Activated effector memory CD4-positive, alpha-beta T cell treated with Interleukin-2 at 50 U/mL for 16 hours (primary cell): ENCODE results near the gene SMIM41.

Experiments
- DNase-seq: peaks from one replicate; pipeline ENCODE4 v3.0.0-alpha.2; 2020

The SMIM41 gene

GRCh38 chr12:52149651-52150241 is 70.2 kb downstream of the SMIM41 start:
- no peak for DNase-seq

- no peak for DNase-seq
Observed at GRCh38 chr12:52151153-52151836, 71.8 kb downstream of the SMIM41 start.

- peak; percentile 70 for DNase-seq
Observed at GRCh38 chr12:52151837-52152783, 72.6 kb downstream of the SMIM41 start.

GRCh38 chr12:52152905-52153317 is 73.4 kb downstream of the SMIM41 start:
- no peak for DNase-seq

GRCh38 chr12:52155048-52155868 is 75.8 kb downstream of the SMIM41 start:
- DNase-seq: peak; percentile 49

GRCh38 chr12:52156311-52156710 is 76.8 kb downstream of the SMIM41 start:
- DNase-seq: no peak

- DNase-seq: peak; percentile 57
Observed at GRCh38 chr12:52156757-52157565, 77.5 kb downstream of the SMIM41 start.

GRCh38 chr12:52157566-52158150 is 78.2 kb downstream of the SMIM41 start:
- no peak for DNase-seq
